PC-3 (cell line): Measurements from ENCODE around the gene PACSIN1. TPM values are rescaled to one million over a fixed set of nuclear protein-coding genes. Genes with fewer than 3 reads are reported as not detected.

ENCODE experiments used
- ATAC-seq: fragments of 200-7000 bp; cut with Tn5 transposase; 2 replicates; pipeline ENCODE4 v1.9.1; 2020; ENCODE audit warnings: mild to moderate bottlenecking, moderate library complexity
- BruUV-seq: library from RNA; stranded (reverse); fragments of 400-500 nt; replicated peaks from 2 replicates; lab custom pipeline; 2021; lab: Mats Ljungman, UMichigan
- CTCF ChIA-PET: fragments of 300-600 bp; sonication (Branson Sonifier 250); formaldehyde crosslinking; loops from one replicate; lab custom pipeline; 2022; ENCODE audit warnings: antibody characterized with exemption; lab: Charles Lee
- POLR2A ChIA-PET: fragments of 300-600 bp; sonication (Branson Sonifier 250); formaldehyde crosslinking; loops from one replicate; lab custom pipeline; 2022; ENCODE audit warnings: antibody characterized with exemption; ENCODE audit not compliant: unreplicated experiment; lab: Charles Lee
- DNase-seq: peaks from one replicate; pipeline ENCODE4 v3.0.0-alpha.2; 2015
- H2AFZ ChIP-seq: fragments of 300-600 bp; sonication (generic); 2 replicates; pipeline ENCODE4 v1.6.0; 2016; ENCODE audit warnings: antibody characterized with exemption, low read length
- H3F3A ChIP-seq: fragments of 300-600 bp; sonication (generic); one replicate; pipeline ENCODE4 v1.6.0; 2017; ENCODE audit warnings: antibody characterized with exemption, low read length, control low read depth, mild to moderate bottlenecking; ENCODE audit not compliant: unreplicated experiment
- H3K27ac ChIP-seq: fragments of 300-600 bp; sonication (generic); 2 replicates; pipeline ENCODE4 v1.5.1; 2016; ENCODE audit warnings: mild to moderate bottlenecking, low read length
- H3K27me3 ChIP-seq: fragments of 300-600 bp; sonication (generic); 2 replicates; pipeline ENCODE4 v1.6.1; 2016; ENCODE audit warnings: low read length, mixed read lengths
- H3K36me3 ChIP-seq: fragments of 300-600 bp; sonication (generic); 2 replicates; pipeline ENCODE4 v1.6.1; 2016; ENCODE audit warnings: low read depth, mixed run types, low read length, mixed read lengths
- H3K4me1 ChIP-seq: fragments of 300-600 bp; sonication (generic); 2 replicates; pipeline ENCODE4 v1.5.1; 2016; ENCODE audit warnings: low read length; ENCODE audit not compliant: insufficient read depth
- H3K4me2 ChIP-seq: fragments of 300-600 bp; sonication (generic); 2 replicates; pipeline ENCODE4 v1.6.0; 2016; ENCODE audit warnings: low read length
- H3K4me3 ChIP-seq: fragments of 300-600 bp; sonication (generic); 2 replicates; pipeline ENCODE4 v1.5.1; 2016; ENCODE audit warnings: mild to moderate bottlenecking, low read length, mixed read lengths
- H3K79me2 ChIP-seq: fragments of 300-600 bp; sonication (generic); 2 replicates; pipeline ENCODE4 v1.6.1; 2017; ENCODE audit warnings: low read length, mixed read lengths
- H3K9ac ChIP-seq: fragments of 300-600 bp; sonication (generic); 2 replicates; pipeline ENCODE4 v1.6.0; 2016; ENCODE audit warnings: mild to moderate bottlenecking, low read length
- H3K9me2 ChIP-seq: fragments of 300-600 bp; sonication (generic); replicated peaks from 2 replicates; pipeline ENCODE4 v1.6.1; 2016; ENCODE audit warnings: mixed run types, low read length, mixed read lengths
- H3K9me3 ChIP-seq: fragments of 300-600 bp; sonication (generic); 2 replicates; pipeline ENCODE4 v1.6.1; 2016; ENCODE audit warnings: low read length, mixed read lengths
- H4K20me1 ChIP-seq: fragments of 300-600 bp; sonication (generic); 2 replicates; pipeline ENCODE4 v1.6.1; 2016; ENCODE audit warnings: low read length, mixed read lengths
- EZH2 ChIP-seq: fragments of 300-600 bp; sonication (generic); IDR thresholded peaks from one replicate; pipeline ENCODE4 v1.6.1; 2017; ENCODE audit warnings: antibody characterized with exemption, mild to moderate bottlenecking, low read length; ENCODE audit not compliant: unreplicated experiment
- EZH2phosphoT487 ChIP-seq: fragments of 300-600 bp; sonication (generic); IDR thresholded peaks from 2 replicates; pipeline ENCODE4 v1.6.1; 2018; ENCODE audit warnings: mild to moderate bottlenecking, antibody characterized with exemption, low read length, borderline replicate concordance
- intact Hi-C: fragments of 100-400 bp; cut with micrococcal nuclease; formaldehyde crosslinking; loops from 2 replicates; pipeline ENCODE4 v1.9.0; 2023
- total RNA-seq: library from RNA; depleted of rRNA; stranded (reverse); fragments of >200 nt; gene quantifications from 2 replicates; pipeline ENCODE4 v1.2.3, GENCODE V29; 2014
- TF ChIP-seq, protein P1 (sequence below): fragments of 300-600 bp; sonication (generic); conservative IDR thresholded peaks from 2 replicates; pipeline ENCODE4 v1.5.1; 2017; ENCODE audit warnings: antibody characterized with exemption, low read depth, mild to moderate bottlenecking, low read length

PACSIN1 gene
- total RNA-seq, 1 experiment from 2014 or later: 2.3 TPM

DNA sequence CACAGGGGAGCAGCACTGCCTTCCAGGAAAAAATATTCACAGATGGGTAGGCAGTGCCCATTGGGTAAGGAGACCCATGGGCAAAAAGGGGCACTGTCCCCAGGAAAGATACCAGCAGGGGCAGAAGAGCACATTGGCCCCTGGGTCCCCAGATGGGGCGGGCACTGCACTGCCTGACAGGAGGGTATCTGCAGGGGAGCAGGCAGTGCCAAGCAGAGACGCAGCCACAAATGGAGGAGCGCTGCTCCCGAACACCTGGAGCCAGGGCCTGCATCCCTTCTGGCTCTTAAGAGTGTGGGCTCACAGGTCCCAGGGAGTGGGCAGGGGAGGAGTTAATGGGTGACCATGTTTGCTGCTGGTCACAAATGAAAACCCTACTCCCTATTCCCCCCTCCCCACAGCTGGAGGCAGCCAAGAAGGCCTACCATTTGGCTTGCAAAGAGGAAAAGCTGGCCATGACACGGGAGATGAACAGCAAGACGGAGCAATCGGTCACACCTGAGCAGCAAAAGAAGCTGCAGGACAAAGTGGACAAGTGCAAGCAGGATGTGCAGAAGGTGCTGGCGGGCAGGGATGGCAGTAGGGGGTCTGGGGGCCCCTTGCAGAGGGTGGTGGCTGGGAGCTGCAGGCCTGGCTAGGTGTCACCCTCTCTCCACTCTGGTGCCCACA is 63.3 kb downstream of the PACSIN1 start:
- no peaks in the 10 kb centered on the region for H3K27me3 ChIP-seq
- H3K4me1 ChIP-seq: peaks cover 5% of the 10 kb centered on the region; the same call in 1 of the 2 replicates
- TF ChIP-seq, protein P1, sequence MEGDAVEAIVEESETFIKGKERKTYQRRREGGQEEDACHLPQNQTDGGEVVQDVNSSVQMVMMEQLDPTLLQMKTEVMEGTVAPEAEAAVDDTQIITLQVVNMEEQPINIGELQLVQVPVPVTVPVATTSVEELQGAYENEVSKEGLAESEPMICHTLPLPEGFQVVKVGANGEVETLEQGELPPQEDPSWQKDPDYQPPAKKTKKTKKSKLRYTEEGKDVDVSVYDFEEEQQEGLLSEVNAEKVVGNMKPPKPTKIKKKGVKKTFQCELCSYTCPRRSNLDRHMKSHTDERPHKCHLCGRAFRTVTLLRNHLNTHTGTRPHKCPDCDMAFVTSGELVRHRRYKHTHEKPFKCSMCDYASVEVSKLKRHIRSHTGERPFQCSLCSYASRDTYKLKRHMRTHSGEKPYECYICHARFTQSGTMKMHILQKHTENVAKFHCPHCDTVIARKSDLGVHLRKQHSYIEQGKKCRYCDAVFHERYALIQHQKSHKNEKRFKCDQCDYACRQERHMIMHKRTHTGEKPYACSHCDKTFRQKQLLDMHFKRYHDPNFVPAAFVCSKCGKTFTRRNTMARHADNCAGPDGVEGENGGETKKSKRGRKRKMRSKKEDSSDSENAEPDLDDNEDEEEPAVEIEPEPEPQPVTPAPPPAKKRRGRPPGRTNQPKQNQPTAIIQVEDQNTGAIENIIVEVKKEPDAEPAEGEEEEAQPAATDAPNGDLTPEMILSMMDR: no peak
- TF ChIP-seq EZH2 (no peak), EZH2phosphoT487 (no peak)
- H3K79me2 ChIP-seq: no peaks in the 10 kb centered on the region
- ChIA-PET CTCF (interaction anchor here (0.8 kb wide), 1 partner anchor 69 kb away, joined by 3 read pairs; no protein-coding TSS in a partner anchor), POLR2A (no interaction called here)
- ATAC-seq: no peak
- no peaks in the 10 kb centered on the region for H3K9me3 ChIP-seq
- no peaks in the 10 kb centered on the region for H3F3A ChIP-seq
- H3K4me2 ChIP-seq: no peak overlapping the region
- no TSS peak for BruUV-seq
- H2AFZ ChIP-seq: no peak overlapping the region
- H3K36me3 ChIP-seq: no peaks in the 10 kb centered on the region
- no peak overlapping the region for H3K9ac ChIP-seq
- H3K4me3 ChIP-seq: no peak overlapping the region
- no peak for DNase-seq
- H4K20me1 ChIP-seq: no peaks in the 10 kb centered on the region
- H3K27ac ChIP-seq: no peak overlapping the region
- intact Hi-C loops: loop anchor here (1.0 kb wide), 1 partner anchor 74 kb away; no protein-coding TSS in a partner anchor
- H3K9me2 ChIP-seq: no peaks in the 10 kb centered on the region

DNA sequence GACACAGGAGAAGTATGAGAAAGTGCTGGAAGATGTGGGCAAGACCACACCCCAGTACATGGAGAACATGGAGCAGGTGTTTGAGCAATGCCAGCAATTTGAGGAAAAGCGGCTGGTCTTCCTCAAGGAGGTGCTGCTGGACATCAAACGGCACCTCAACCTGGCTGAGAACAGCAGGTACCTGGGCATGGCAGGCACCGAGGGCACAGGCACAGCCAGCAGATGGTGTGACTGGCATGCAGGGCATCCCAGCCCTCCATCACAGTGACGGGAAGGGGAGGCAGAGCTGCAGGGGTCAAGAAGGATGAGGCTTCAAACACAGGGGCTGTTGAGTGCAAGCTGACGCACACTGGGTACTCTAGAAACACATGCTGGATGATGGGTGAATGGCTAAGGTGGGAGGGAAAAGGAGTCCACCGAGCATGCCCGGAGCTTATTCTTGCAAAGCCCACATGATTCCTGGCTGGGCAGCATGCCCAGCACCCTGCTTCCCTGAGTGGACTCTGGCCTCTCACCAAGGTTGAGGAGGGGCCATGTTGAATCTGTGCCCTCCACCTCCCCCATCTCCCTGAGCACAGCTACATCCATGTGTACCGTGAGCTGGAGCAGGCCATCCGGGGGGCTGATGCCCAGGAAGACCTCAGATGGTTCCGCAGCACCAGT is 63.9 kb downstream of the PACSIN1 start:
- intact Hi-C loops: loop anchor here (1.0 kb wide), 1 partner anchor 74 kb away; no protein-coding TSS in a partner anchor
- Histone ChIP-seq H3K27ac (no peak overlapping the region), H3K36me3 (no peaks in the 10 kb centered on the region), H3K4me1 (peaks cover 5% of the 10 kb centered on the region; the same call in 1 of the 2 replicates), H3K9me2 (no peaks in the 10 kb centered on the region), H4K20me1 (no peaks in the 10 kb centered on the region), H2AFZ (no peak overlapping the region), H3K4me3 (no peak overlapping the region), H3K4me2 (no peak overlapping the region), H3K79me2 (no peaks in the 10 kb centered on the region), H3F3A (no peaks in the 10 kb centered on the region), H3K27me3 (no peaks in the 10 kb centered on the region), H3K9me3 (no peaks in the 10 kb centered on the region), H3K9ac (no peak overlapping the region)
- ATAC-seq (peak; percentile 12; the same call in 1 of the 2 replicates), DNase-seq (peak; percentile 53)
- TF ChIP-seq, protein P1: peak; percentile 55
- TF ChIP-seq EZH2phosphoT487 (no peak), EZH2 (no peak)
- BruUV-seq: no TSS peak
- CTCF ChIA-PET: interaction anchor here (0.8 kb wide), 1 partner anchor 70 kb away, joined by 3 read pairs; no protein-coding TSS in a partner anchor
- POLR2A ChIA-PET: no interaction called here
